Inferior parietal cortex (tissue), 1 donor: ENCODE results near the gene BEST2.
"Not testable (repeated sequence)": the region's sequence is repeated elsewhere in the genome, so short reads cannot be mapped to it uniquely, and the experiment has no call there.

ENCODE experiments used
- DNase-seq: peaks from one replicate; pipeline ENCODE4 v3.0.0-alpha.2; 2016; ENCODE audit errors: extremely low spot score

BEST2 gene

GRCh38 chr19:12751635-12752034, at the start of gene BEST2:
BEST2 (plus strand) TSS chr19:12751791; CDS start chr19:12752593, 802 bp downstream.
- DNase-seq, result no peak

DNA sequence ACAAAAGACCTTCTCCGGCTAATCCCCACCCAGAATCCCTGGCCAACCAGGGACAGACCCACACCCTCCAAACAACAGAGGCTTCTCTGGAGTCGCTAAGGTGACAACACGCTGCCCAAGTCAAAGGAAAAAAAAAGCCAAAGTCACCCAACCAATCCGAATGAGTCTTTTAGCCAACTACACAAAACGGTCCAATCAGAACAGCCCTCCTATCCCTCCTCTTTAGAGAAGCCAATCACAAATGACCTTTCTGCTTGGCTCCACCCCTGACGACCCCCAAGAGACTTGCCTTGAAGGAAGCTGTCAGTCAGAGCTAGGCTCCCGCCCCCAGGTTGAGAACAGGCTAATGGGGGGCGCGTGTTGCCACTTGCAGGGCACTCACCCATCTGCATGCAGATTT, 48.5 kb upstream of the BEST2 start:
- no peak for DNase-seq

GRCh38 chr19:12705169-12705568, 46.4 kb upstream of the BEST2 start:
- DNase-seq, result no peak

DNA sequence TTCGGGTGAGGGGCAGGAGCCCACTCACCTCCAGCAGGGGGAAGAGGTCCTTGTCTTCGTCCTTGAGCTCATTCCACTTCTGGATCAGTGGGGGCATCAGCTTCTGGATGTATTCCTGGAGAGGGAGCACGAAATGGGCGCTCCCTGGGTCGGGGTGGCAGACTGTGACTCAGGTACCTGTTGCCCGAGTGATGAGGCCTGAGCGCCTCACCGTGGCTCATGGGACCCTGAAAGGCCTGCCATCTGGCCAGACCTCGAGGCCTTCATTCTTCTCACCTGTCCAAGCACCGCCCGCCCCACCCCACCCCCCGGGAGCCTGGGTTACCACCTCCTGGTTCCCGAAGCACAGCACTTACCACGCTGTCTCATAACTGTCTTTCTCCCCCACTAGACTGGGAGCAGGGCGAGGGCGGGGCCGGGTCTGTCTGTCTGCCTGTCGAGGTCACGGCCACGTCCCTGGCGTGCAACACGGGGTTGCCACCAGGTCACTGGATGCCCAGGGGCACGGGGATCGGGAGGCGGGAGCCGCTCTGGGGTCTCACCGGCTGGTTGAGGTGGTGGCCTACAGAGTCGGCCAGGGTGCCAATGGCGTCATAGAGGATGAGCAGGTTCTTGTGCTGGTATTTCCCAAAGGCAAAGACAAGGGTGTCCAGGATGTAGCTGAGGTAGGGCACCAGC, 45.8 kb upstream of the BEST2 start:
- no peak for DNase-seq

DNA sequence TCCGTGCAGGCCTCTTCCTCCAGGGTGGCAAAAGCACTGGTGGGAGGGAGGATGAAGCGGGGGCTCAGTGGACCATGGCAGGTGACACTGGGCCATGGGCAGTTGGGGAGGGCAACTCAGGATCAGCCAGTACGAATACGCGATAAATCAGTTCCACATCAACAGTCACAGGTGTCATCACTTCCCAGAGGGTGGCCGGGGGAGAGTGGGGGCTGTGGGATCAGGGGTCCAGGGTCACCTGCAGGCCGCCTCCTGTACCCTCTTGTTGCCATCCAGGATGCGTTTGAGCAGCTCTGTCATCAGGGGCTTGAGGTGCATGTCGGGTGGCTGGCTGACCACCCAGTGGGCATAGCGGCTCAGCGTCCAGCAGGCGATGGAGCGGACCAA, 45.3 kb upstream of the BEST2 start:
- DNase-seq, result no peak

DNA sequence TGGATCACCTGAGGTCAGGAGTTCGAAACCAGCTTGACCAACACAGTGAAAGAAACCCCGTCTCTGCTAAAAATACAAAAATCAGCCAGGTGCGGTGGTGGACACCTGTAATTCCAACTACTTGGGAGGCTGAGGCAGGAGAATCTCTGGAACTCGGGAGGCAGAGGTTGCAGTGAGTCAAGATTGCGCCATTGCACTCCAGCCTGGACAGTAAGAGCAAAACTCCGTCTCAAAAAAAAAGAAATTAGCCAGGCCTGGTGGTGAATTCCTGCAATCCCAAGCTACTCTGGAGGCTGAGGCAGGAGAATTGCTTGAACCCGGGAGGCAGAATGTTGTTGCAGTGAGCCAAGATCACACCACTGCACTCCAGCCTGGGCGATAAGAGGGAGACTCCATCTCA, 43.0 kb upstream of the BEST2 start:
- DNase-seq, result no peak

- DNase-seq, result no peak
These were observed 40.4 kb upstream of the BEST2 start for GRCh38 chr19:12711187-12711586.

- DNase-seq, result not testable (repeated sequence)
These were observed 39.5 kb upstream of the BEST2 start for GRCh38 chr19:12712077-12712476.

- not testable (repeated sequence) for DNase-seq
These were observed 38.3 kb upstream of the BEST2 start for GRCh38 chr19:12713304-12713703.

DNA sequence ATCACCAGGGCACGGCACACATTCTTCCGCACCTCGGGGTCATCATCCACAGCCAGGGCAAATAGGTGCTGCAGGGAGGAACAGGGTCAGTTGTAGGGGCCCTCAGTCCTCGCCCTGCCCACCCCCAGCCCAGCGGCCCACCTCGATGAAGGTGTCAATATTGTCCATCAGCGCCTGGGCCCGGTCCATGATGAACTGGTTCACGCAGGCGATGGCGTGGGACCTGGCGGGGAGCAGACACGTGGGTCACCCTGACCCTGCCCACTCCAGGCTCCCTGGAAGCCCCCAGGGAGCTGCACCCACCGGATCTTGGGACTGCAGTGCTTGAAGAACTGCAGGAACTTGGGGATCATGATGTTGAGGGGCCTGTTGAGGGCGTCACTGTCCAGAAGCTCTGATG, 36.5 kb upstream of the BEST2 start:
- DNase-seq, result no peak

GRCh38 chr19:12715929-12716328, 35.7 kb upstream of the BEST2 start:
- DNase-seq, result no peak

DNA sequence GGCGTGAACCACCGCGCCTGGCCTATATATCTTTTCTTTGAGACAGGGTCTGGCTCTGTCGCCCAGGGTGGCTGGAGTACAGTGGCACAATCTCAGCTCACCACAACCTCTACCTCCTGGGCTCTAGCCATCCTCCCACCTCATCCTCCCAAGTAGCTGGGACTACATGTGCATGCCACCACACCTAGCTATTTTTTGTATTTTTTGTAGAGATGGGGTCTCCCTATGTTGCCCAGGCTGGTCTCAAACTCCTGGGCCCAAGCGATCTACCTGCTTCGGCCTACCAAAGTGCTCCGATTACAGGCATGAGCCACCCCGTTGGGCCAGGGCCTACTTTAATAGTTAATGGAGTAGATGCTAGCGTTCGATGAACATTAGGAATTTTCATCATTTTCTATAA, 31.3 kb upstream of the BEST2 start:
- no peak for DNase-seq

DNA sequence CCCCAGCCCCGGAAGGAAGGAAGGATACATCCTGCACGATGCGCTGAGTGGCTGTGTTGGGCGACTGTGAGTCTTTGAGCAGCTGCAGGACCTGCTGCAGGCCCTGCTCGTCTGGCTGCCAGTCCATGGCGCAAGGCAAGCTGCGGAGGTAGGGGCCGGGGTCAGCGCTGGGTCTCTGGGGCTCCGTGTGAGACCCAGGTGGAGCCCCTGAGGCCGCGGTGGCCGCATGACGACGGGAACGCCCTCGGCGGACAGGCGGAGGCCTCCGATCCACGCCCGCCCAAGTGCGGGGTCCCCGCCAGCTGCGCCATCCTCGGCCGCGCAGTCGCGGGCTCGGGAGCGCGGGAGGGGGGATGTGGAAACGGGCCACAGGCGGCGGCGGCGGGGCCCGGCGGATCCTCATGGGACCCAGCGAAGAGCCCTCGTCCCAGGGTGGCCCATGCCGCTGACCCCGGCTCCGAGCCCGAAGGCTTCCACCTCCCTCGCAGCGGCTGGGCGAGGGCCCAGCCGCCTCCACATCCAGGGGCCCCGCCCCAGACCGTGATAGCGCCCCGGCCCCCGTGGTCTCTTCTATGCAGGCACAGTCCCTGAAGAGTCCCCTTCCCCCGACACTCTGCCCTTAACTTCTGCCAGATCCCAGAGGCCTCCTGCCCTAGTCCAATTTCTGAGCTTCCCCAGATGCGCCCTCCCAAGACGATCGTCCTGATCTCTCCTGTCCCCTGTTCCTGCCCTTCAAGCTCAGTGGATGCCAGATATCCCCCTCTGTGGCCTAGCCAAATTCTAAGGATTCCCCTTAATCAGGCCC, 30.5 kb upstream of the BEST2 start:
- peak; percentile 13 for DNase-seq

DNA sequence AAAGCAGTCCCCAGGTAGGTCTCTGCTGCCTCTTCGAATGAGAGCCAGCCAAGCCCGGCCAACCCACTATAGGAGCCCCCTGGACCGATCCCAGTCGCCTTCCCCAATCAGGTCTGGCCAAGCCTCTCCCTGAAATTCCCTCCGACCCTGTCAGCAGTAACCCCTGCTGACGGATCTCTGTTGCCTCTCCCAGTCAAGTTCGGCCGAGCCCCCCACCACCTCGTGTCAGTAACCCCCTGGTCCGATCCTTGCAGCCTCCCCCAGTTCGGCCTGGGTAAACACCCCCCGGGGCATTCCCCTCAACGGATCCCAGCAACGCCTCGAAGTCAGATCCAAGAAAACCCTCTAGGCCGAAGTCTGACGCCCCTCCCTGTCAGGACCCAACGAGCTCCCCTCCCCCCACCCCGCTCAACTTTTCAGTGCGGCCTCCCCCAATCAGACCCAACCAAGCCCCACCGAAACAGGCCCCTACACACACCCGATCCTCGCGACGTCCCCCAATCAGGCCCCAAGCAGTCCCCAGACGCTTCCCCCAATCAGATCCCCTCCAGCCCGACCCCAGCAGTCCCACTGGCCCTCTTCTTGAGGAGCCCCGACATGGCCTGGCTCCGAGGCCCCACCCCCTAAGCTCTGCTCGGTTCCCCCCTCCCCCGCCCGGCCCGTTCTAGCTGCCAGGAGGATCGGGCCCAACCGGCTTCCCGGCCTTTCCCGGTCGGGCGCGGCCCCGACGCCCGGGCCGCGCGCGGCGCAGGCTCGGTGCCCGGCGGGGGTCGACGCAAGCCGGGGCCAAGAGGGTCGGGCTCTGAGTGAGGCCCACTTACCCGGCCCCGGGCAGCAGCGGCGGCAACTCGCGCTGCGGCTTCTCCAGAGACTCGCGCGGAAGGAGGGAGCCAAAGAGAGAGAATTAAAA, 29.7 kb upstream of the BEST2 start:
- DNase-seq, result peak; percentile 4

DNA sequence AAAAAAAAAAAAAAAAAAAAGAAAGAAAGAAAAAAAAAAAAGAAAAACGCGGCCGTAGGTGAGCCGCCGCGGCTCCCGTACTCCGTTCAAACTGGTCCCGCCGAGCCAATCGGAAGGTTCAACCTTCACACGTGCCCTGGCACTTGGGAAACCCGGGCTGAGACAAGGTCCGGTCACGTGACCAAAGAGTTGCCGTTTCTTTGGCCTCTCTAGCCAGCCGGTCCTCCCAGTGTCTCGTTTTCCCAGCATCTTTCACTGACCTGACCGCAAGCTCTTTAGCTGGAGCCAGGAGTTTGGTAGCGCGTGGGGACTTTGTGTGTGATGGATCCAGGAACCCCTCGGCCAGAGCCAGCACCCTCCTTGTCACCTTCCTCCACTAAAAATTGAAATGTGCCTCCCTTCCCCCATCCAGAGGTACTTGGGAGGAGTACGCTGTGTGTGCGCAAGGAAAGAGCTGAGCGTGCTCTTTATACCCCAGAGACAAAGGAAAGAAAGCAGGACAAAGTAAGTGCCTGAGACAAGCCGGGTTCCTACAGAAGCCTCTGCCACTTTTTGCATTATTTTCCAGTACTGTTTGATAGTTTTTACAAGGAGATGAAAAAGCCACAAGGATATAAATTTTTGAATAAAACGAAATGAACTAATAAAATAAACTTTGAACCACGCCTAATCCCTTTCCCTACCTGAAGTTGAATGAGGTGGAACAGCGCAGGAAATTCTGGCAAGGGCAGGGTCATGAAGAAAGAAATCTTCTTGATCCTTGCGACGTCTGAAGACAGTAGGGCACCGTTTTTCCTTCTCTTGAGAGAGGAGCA, 28.8 kb upstream of the BEST2 start:
- peak; percentile 100 for DNase-seq

DNA sequence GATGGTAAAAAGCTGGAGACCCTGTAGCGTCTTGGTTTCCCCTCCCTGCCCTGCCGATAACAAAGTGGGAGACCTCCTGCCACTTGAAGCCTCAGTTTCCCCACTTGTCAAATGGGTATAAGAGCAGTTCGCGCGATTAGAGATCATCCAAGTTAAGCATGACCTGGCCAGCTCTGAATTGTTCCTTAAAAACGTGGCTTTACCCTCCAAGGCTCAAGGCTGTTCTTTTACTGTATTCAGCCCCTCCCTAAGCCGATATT, 28.3 kb upstream of the BEST2 start:
- no peak for DNase-seq

DNA sequence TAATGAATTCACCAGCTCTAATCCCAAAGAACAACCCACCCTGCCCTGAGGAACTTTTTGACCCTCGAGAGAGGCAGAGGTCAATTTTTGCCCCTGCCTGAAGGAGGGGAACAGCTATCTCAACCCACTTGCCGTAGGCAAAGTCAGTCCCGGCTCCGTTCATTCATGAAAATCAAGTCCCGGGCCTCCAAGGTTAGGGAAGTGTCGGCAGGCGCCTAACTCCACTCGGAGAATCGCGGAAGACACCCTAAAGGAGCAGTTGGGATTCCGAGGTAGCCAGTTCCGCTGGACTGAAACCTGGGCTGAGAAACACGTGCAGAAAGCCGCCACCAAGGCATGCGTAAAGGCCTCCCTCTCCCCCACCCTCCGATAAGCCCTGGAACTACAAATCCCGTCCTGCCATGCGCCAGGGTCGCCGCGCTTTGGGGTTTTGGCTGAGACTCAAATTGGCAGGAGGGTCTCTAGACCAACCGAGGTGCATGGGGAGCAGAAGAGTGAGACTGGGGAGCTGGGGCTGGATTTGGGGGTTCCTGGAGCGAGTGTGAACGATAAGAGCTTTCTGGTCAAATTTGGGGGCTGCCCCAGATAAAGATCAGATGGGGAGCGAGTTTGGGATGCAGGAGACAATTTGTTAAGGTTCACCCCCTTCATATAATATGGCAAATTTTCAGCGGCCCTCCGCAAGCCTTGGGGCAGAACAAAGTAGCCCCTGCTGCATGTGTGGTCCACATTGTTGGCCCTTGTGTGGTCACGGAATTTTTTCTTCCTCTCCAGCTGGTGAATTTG, 27.8 kb upstream of the BEST2 start, which contains the start of gene TNPO2:
TSS of gene TNPO2 (minus strand) at position 292 of the 786 bp plus-strand sequence. CDS start 2,955 bp downstream, outside the sequence.
- peak; percentile 68 for DNase-seq

DNA sequence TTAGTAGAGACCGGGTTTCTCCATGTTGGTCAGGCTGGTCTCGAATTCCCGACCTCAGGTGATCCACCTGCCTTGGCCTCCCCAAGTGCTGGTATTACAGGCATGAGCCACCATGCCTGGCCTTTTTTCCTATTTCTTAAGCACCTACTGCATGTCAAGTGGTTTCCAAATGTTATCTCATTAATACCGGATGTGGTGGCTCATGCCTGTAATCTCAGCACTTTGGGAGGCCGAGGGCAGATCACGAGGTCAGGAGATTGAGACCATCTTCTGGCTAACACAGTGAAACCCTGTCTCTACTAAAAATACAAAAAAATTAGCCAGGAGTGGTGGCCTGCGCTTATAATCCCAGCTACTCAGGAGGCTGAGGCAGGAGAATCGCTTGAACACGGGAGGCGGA, 26.0 kb upstream of the BEST2 start:
- DNase-seq, result not testable (repeated sequence)

GRCh38 chr19:12726988-12727316, 24.6 kb upstream of the BEST2 start:
- no peak for DNase-seq

DNA sequence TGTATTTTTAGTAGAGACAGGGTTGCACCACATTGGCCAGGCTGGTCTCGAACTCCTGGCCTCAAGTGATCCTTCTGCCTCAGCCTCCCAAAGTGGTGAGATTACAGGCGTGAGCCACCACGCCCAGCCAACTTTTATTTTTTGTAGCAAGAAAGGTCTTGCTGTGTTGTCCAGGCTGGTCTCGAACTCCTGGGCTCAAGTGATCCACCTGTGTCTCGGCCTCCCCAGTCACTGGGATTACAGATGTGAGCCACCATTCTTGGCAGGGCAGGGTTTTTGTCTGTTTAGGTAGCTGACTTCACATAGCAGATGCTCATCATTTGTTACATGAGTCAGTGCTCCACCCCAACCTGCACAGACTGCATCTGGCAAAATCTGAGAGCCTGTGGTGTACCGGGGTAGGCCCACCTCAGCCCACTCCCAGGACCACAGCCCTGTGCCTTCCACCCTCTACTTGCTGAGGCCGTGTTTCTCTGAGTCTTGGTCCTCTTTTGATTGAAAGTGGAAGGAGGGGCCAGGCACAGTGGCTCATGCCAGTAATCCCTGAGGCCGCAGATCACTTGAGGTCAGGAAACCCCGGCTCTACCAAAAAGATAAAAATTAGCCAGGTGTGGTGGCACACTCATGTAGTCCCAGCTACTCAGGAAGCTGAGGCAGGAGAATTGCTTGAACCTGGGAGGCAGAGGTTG, 23.7 kb upstream of the BEST2 start:
- no peak for DNase-seq
